ENCODE results near the gene COG5.

- TF ChIP-seq CTCF (IDR thresholded peaks at IDR 0.05; ENCODE audit: control extremely low read depth in 1 of 3, insufficient read depth in 1 of 3, low read depth in 1 of 3, low read length in 3 of 3): no peak
- TF ChIP-seq RFX5 (IDR thresholded peaks at IDR 0.05; ENCODE audit: borderline replicate concordance, low read depth, low read length): no peak
- no peak for TF ChIP-seq CEBPB (IDR thresholded peaks at IDR 0.05; ENCODE audit: low read depth, low read length)
- TF ChIP-seq EP300 (IDR thresholded peaks at IDR 0.05; ENCODE audit: borderline replicate concordance in 1 of 2, low read depth in 2 of 2, low read length in 2 of 2): no peak
- no peak for TF ChIP-seq USF2 (IDR thresholded peaks at IDR 0.05; ENCODE audit: low read length)
- TF ChIP-seq RAD21 (IDR thresholded peaks at IDR 0.05 in 1 of 2, conservative IDR thresholded peaks at IDR 0.05 in 1 of 2; ENCODE audit: low read depth in 2 of 2, low read length in 2 of 2): no peak
- TF ChIP-seq SP1 (IDR thresholded peaks at IDR 0.05; ENCODE audit: low read depth, low read length): no peak
- no peak for TF ChIP-seq NRF1 (IDR thresholded peaks at IDR 0.05; ENCODE audit: low read depth, low read length)
- TF ChIP-seq TAF1 (IDR thresholded peaks at IDR 0.05; ENCODE audit: low read depth, low read length): no peak
- no peak for TF ChIP-seq BACH1 (IDR thresholded peaks at IDR 0.05; ENCODE audit: low read length)
Observed at GRCh38 chr7:107236862-107237261, 326.9 kb downstream of the COG5 start.
